ENCODE data around the gene ZBTB7C.
"Not testable (repeated sequence)": the region's sequence is repeated elsewhere in the genome, so short reads cannot be mapped to it uniquely, and the experiment has no call there.

Gene ZBTB7C

DNA sequence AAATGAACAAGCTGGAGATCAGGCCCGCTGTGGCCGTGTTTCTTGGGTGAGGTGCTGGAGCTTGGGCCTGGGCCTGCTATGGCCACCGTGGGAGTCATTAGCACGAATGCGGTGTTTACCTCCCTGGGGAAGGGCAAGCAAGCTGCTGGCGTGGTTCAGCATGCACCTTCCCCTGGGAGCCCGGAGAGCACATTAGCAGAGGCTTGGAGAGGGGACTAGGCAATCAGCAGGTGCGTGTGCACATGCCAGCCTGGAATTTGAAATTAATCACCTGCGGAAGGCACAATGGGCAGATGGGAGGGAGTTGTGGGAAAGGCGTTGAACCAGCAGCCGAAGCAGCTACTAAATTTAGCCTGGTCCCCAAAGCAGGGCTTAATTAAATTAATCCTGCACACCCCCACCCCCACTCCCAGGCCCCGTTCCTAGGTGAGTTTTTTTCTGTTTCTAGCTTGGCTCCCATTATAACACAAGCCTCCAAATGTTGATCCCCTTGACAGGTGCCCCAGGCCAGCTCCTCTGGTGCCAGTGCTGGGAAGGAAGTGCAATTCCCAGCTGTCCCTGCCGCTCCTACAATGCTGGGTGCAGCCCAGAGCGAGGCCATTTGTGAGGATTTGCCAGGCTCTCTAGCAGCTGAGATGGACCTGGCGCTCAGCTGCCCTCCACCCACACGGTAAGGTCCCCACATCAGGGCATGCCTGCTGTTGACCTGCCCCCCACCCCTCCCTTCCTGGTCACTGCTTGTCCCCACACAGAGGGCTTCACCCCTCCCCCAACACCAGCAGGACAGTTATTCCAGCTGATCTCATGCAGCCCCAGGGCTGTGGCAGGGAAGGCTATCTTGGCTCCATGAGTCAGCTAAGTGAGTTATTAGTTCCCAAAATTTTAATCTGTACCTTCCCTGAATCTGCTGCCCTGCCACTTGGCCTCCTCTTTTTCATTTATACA lies 115.0 kb downstream of the ZBTB7C start:
- no peak for DNase-seq

DNA sequence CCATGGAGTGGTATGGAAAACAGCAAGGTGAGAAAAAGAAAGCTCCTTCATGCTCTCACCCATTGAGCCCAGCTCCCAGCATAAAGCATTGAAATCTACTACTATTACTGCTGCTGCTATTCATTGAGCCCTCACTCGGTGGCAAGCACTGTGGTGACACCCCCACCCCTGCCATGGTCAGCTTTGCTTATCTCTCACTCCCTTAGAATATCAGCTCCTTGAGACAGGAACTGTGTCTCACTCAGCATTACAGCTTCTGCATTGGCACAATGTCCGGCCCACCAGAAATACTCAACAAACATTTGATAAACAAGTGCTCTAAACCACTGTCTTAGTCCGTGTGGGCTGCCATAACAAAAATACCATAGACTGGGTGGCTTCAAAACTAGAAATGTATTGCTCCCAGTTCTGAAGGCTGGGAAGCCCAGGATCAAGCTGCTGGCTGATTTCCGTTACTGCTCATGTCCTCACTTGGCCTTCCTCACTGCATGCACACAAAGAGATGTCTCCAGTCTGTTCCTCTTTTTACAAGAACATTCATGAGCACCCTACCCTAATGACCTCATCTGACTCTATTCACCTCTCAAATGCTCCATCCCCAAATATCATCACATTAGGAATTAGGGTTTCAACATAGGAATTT lies 116.3 kb downstream of the ZBTB7C start:
- DNase-seq, result no peak

DNA sequence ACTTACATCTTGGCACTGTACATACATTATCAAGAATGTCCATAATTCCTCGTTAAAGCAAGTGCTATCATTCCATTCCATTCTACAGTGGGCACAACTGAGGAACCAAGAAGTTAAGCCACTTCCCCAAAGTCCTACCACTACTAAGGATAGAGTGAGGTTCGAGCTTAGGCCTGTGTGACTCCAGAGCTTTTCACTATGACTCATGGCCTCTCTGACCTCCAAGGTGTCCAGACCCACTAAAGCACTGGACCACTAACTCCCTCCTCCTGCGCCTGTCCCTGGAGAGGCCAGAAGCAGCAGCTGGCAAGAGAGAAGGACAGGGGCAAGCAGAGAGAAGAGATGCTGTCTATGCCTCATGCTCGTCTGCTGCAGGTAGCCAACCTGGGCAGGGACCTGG lies 117.0 kb downstream of the ZBTB7C start:
- DNase-seq, result no peak

DNA sequence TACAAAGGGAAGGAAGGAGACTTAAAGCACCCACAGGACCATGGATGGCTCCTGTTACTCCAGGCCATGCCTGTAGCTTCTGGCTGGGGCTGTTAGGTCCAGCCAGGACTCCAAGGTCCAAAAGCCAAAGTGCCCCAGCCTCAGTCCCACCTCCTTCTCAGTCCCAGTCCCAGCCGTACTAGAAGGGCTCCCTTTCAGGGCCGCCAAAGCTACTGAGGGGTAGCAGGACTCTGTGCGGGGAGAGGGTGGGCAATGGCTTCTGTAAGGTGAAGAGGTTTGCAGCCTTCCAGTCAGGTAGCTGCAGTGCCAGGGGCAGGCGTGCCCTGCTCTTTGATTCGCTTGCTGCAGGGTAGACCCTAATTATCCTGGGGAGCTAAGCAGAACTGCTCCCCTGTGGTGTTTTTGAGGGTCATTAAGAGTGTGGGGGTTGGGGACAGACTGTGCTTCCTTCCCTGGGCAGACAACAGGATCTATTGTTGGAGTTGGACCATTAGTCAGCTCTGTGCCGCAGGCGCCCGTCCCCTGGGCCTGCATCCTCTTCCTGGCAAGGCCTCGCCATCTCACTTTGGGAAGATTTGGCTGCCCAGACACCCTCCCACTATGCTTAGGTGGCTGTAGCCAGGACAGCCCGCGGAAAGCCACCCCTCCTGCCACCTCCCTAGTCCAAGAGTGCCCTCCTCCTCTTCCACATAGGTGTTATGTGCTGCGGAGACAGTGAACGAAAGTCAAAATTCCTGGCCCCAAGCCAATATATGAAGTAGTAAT lies 118.8 kb downstream of the ZBTB7C start:
- no peak for DNase-seq

DNA sequence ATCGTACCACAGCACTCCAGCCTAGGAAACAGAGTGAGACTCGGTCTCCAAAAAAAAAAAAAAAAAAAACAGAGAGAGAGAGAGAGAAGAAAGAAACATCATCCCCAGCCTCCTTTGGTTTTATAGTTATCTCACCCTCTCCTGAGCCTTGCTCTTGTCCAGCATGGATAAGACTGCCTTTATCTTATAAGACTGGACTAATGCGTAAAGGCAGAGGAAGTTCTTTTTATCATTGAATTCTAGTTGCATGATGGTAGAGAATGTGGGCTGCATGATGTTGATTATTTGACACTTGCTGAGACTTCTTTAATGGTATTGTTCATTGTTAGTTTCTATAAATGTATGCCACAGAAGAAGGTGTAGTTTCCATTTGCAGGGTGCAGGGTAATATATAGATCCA lies 124.4 kb downstream of the ZBTB7C start:
- no peak for DNase-seq

DNA sequence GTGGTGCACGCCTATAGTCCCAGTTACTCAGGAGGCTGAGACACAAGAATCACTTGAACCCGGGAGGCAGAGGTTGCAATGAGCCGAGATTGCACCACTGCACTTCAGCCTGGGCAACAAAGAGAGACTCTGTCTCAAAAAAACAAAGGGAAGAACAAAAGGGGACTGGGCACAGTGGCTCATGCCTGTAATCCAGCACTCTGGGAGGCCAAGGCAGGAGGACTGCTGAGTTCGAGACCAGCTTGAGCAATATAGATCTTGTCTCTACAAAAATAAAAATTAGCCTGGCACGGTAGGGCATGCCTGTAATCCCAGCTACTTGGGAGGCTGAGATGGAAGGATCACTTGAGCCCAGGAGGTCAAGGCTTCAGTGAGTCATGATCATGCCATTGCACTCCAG lies 125.2 kb downstream of the ZBTB7C start:
- DNase-seq, result not testable (repeated sequence)

DNA sequence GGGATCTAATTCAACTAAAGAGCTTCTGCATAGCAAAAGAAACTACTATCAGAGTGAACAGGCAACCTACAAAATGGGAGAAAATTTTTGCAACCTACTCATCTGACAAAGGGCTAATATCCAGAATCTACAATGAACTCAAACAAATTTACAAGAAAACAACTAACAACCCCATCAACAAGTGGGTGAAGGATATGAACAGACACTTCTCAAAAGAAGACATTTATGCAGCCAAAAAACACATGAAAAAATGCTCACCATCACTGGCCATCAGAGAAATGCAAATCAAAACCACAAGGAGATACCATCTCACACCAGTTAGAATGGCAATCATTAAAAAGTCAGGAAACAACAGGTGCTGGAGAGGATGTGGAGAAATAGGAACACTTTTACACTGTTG lies 127.7 kb downstream of the ZBTB7C start:
- DNase-seq, result not testable (repeated sequence)

DNA sequence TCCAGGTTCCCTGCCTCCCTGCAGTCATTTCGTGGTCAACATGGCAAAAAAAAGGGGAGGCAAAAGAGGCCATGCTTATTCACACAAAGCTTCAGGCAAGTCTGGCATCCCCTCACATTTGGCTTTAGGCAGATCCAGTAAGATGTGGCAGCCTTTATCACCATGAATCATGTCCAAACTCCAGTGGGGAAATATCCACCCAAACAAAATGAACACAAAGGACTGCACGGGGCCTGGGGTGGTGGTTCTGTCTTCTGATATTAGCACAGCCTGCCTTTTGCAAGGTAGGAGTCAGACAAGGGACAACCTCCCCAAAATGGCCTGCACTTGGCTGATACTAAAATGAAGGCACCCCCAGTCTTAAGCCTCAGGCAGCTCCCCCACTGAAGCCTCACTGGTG lies 129.9 kb downstream of the ZBTB7C start:
- no peak for DNase-seq

DNA sequence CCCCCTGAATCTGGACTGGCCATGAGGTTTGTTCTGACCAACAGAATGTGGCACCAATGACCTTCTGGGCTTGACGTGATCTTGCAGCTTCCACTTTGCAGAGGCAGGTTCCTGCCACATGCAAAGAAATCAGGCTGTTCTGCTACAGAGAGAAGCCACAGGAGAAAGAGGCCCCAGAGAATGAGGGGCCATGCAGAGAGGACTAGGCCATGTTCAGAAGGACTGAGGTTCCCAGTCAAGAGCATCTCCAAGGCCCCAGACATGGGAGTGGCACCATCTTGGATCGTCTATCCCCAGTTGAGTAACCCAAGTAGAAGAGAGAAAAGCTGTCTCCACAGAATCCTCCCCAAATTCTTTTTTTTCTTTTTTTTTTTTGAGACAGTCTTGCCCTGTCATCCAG lies 131.1 kb downstream of the ZBTB7C start:
- DNase-seq, result no peak

DNA sequence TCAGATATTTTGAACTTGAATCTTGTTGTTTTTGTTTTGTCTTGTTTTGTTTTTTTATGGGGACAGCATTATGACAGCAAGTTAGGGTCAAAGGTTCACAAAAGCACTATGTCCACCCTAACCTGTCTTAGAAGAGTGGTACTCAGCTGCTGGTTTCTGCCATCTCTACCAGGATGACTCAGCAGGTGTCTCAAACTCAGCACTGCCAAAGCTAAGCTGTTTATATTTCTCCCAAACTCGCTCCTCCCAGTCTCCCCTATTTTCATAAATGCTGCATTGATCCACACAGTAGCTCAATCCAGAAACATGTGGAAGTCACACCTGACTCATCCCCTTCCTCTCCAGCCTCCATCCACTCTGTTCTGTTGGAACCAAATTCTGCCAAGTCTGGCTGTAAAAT lies 134.9 kb downstream of the ZBTB7C start:
- no peak for DNase-seq

DNA sequence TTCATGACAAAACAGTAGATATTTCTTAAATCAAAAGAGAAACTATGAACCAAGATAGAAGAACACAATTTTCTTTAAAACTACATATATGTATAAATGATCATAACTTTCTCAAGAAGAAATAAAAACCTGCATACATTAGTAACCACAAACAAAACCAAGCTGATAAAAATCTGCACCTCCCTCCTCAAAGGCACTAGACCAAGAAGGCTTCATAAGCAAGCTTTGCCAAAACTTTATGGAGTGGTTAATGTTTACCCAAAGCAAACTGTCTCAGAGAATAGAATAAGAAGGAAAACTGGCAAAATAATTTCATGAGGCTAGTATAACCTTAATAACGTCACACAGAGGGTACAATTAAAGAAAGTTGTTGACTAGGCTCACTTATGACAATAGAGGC lies 138.3 kb downstream of the ZBTB7C start:
- no peak for DNase-seq

DNA sequence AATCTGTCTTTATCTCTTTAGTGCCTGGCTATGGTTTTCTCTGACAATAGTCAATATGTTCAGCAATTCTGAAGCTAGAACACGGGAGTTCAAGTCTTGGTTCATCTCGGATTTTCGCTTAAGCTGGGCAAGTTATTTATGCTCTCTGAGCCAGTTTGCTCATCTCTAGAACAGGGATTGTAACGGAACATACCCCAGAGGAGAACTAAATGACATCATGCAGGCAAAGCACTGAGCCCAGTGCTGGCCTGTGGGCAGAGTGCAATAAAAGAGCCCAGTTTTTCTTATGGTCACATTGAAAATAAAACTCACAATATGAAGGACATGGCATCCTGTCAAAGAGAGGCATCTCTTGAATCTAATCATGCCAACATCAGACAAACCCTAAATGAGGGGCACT lies 143.9 kb downstream of the ZBTB7C start:
- no peak for DNase-seq

DNA sequence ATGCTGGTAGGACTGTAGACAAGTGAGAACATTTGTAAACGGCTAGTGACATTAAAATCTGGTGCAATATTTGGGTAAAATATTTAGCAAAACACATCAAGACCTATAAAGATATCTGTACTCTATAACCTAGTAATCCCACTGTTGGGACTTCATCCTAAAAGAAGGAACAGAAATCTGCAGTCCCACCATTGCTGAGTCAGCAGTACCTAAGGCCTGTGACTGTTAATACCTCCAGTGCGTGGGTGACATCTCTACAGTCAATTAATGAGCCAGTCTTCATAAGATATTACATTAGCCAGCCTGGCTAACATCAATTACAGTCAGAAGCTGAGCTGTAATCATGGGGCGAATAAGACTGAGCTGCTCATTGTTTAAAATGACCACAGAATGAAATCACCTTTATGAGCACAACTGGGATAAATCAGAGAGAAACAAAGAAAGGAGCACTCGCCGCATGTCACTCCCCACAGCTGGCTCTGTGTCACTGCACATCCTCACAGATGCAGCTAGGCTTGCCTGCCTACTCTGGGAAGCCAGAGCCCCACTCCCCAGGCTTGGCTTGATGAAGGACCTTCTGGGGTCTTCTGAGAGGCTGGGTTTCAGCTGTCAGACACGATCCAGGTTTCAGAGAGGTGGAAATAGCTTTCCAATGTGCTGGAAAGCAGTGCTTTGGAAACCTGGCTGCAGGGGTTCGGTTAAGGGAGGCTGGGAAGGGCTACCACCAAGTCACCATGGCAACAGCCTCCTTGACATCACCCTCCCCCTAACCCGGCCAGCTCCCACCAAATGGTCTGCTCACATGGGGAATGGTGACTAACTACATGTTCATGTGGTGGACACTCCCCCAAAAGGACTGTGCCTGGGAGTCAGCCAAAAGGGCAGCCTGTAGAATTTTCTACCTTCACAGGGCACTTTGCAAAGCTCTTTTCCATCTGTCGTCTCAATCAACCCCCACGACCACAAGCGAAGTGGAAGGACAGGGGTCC lies 145.0 kb downstream of the ZBTB7C start:
- no peak for DNase-seq

DNA sequence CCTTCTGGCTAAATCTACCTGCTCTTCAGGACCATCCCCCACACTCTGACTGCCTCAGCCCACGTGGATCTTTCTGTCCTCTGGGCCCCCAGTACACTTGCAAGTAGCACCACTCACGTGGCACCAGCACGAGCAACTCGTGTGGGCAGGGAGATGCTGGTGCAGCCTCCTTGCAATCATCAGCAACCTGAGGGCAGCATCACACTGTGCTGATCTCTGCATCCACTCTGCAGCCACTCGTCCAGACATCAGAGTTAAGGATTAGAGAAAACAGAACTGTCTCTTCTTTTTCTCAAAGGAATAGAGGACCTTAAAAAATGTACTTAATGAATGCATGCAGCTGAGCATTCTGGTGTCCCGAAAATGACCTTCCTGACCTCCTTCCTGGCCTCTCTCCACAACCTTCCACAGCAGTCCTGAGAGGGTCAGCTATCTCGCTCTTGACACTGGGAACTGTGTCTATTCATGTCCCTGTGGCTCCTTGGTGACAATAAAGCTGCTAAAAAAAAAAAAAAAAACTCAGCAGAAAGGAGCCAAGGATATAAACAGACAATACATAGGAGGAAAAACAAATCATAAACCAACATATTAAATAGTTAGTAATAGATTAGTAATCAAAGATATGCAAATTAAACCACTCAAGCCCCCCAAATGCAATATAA lies 145.9 kb downstream of the ZBTB7C start:
- DNase-seq, result no peak

DNA sequence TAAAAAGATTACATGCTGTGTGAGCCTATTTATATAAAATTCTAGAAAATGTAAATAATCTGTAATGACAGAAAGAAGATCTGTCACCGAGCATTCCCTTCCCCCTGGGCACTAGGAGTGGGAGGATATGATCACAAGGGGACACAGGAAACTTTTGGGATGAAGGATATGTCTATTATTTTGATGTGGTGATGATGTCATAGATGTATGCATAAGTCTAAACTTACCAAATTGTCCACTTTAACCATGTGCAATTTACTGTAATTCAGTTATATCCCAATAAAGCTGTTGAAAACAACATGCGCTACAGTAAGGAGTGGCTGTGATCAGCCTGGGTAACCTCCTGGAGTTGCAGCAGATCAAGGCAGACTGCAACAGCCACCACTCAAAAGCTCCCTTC lies 148.9 kb downstream of the ZBTB7C start:
- DNase-seq, result no peak

DNA sequence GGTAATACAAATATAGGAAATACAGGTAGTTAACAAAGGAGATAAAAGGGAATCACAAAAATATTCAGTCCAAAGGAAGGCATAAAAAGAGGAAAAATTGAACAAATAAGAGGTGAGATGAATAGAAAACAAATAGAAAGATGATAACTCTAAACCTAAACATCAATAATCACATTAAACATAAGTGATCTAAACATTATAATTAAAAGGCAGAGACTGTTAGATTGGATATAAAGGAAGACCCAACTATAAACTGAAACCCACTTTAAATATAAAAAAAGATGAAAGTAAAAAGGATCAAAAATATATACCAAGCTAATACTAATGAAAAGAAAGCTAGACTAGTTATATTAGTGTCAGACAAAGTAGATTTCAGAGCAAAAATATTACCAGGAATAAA lies 152.3 kb downstream of the ZBTB7C start:
- no peak for DNase-seq

DNA sequence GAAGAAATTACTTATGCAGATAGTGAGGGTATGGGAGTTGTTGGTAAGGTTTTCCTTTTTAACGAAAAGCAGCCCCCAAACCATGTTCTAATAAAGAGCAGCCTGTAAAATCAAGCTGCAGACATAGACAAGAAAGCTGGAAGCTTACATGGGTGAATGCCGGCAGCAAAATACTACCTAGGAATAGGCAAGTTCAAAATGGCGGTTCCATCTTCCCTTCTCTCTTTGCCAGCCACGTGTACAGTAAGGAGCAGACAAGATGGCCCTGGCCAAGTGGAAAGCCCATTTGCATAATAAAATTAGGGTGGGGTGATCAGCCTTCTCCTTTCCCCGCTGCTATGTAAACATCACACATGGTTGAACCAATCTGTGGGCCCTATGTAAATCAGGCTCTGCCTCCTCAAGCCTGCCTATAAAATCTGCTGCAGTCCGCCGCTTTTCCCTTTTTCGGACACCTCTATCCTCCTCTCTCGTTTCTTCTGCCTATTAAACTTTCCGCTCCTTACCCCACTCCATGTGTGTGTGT lies 155.0 kb downstream of the ZBTB7C start:
- no peak for DNase-seq

DNA sequence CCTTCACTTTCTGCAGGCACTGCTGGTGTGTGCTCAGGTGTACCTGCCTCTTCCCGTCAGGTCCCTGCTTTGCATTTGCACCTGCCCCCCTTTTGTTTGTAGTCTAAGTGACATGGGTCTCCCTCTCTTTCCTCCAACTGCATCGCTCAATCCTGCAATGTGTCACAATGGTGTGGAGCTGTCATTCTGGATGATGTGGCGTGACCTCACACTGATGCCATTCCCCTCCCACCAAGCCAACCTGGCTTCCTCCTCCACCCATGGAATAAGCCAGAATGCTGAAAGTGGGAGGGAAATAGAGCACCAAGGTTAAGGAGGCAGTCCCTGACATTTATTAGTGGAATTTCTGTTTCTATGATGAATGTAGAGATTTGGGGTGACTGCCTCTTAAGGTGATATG lies 156.7 kb downstream of the ZBTB7C start:
- no peak for DNase-seq

DNA sequence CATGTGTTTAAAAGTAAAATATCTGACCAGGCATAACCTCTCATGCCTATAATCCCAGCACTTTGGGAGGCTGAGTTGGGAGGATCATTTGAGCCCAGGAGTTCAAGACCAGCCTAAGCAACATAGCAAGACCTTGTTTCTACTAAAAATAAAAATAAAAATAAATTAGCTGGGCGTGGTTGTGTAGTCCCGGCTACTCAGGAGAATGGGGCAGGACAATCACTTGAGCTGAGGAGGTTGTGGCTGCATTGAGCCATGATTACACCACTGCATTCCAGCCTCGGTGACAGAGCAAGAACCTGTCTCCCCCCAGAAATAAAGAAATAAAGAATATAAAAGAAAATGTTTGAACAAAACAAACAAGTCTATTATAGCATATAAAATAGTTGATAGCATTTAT lies 158.3 kb downstream of the ZBTB7C start:
- DNase-seq, result no peak

DNA sequence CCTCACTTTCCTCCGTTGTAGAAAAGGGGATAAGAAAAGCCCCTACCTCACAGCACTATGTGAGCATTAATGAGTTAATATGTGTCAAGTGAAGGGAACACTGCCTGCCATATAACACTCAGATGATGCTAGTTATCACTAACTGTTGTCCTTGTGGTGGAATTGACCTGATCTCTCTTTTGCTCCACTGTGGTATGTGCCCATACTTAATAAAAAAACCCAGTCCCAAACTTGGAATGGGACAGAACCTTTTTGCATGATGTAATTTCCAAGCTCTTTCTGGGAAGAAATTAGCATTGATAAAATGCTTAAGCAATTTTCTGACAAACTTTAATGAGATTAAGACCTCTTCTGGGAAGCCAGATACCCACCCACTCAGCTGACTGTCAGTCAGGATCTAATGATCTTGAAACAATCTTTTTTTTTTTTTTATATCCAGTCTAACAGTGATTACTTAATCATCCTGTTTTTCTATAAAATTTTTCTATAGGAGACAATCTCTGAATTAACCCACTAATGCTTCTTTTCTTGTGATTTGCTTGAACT lies 158.7 kb downstream of the ZBTB7C start:
- DNase-seq, result no peak

DNA sequence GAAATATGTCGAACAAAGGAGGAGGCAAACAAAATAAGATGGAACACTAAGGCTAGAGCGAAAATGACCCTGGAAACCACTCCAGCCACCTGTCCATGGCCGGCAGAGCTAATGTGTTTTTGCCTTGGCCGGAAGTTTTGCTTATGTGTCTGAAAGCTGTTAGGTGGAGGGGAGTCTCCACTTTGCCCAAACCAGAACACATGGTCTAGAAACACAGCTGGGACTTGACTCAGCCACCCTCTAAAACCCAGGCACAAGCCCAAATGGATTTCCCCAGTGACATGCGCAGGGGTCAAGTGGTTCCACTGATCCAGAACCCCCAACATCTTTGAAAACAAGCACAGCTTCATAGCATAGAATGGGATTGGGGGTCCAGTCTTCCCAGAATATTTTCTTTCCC lies 159.3 kb downstream of the ZBTB7C start:
- DNase-seq, result no peak

Data from SIG-M5 (cell line).